Naive B cell (primary cell): Measurements from ENCODE around the gene EFHD1. TPM values are rescaled to one million over a fixed set of nuclear protein-coding genes. Genes with fewer than 3 reads are reported as not detected.

Source experiments
- ATAC-seq, 2 donors: fragments of 150-1000 bp; cut with Tn5 transposase; 2 replicates each; pipeline ENCODE4 v1.10.0; 2021; ENCODE audit warnings: low read depth in 2 of 2, mild to moderate bottlenecking in 2 of 2, moderate library complexity in 2 of 2
- DNase-seq: peaks from one replicate; pipeline ENCODE4 v3.0.0; 2022
- H3K27ac Mint-ChIP-seq, 6 donors: one replicate each; pipeline ENCODE4 v1.8.0; 2020 to 2022; ENCODE audit warnings: mild to moderate bottlenecking in 6 of 6, mixed read lengths in 6 of 6, moderate library complexity in 5 of 6, inconsistent platforms in 2 of 6
- H3K27me3 Mint-ChIP-seq, 3 donors: one replicate each; pipeline ENCODE4 v1.8.0; 2021 to 2022; ENCODE audit warnings: mixed read lengths in 3 of 3, mild to moderate bottlenecking in 1 of 3
- H3K36me3 Mint-ChIP-seq, 2 donors: one replicate each; pipeline ENCODE4 v1.8.0; 2020 to 2022; ENCODE audit warnings: mixed read lengths in 2 of 2, inconsistent platforms in 1 of 2, mild to moderate bottlenecking in 1 of 2
- H3K4me1 Mint-ChIP-seq, 3 donors: one replicate each; pipeline ENCODE4 v1.8.0; 2020 to 2022; ENCODE audit warnings: mixed read lengths in 3 of 3, inconsistent platforms in 1 of 3, mild to moderate bottlenecking in 1 of 3, moderate library complexity in 1 of 3
- H3K4me3 Mint-ChIP-seq, 8 donors: one replicate each; pipeline ENCODE4 v1.8.0; 2020 to 2022; ENCODE audit warnings: mild to moderate bottlenecking in 8 of 8, mixed read lengths in 8 of 8, moderate library complexity in 8 of 8, inconsistent platforms in 2 of 8
- H3K9me3 Mint-ChIP-seq, 7 donors: one replicate each; pipeline ENCODE4 v1.8.0; 2020 to 2022; ENCODE audit warnings: mixed read lengths in 7 of 7, mild to moderate bottlenecking in 5 of 7, inconsistent platforms in 2 of 7, moderate library complexity in 1 of 7
- polyA plus RNA-seq, 6 donors: library from polyadenylated mRNA; unstranded; fragments of 300-500 nt; fragmentation: Illumina TruSeq; gene quantifications; one replicate each; pipeline ENCODE4 v1.2.3, GENCODE V29; 2021; ENCODE audit warnings: low read depth in 6 of 6

EFHD1 gene
- polyA plus RNA-seq, 6 donors from 2014 or later = not detected

DNA sequence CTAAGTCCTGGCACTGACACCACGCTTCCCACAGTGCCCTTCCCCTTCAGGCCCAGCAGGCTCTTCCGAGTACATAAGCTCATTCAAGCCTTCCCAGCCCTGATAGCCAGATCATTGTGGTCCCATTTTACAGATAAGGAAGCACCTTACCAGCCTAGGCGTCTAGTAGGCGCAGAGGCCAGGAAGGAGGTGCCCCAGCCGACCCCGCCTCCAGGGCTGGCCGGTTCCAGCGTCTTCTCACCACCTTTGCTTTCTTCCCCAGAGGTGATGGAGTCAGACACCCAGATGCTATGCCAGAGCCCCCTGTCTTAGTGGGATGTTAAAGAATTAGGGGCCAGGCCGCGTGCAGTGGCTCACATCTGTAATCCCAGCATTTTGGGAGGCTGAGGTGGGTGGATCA, 28.9 kb upstream of the EFHD1 start:
- ATAC-seq = no peak
- Mint-ChIP-seq H3K27me3 (peaks cover 0 to 16% (median 13%) of the 10 kb centered on the region in 3 donors), H3K9me3 (no peaks in the 10 kb centered on the region), H3K36me3 (no peaks in the 10 kb centered on the region), H3K4me3 (peak overlapping the region in 1 of 8 donors; percentile 75), H3K4me1 (peaks cover 4 to 21% (median 7%) of the 10 kb centered on the region in 3 donors), H3K27ac (no peak overlapping the region)
- no peak for DNase-seq

DNA sequence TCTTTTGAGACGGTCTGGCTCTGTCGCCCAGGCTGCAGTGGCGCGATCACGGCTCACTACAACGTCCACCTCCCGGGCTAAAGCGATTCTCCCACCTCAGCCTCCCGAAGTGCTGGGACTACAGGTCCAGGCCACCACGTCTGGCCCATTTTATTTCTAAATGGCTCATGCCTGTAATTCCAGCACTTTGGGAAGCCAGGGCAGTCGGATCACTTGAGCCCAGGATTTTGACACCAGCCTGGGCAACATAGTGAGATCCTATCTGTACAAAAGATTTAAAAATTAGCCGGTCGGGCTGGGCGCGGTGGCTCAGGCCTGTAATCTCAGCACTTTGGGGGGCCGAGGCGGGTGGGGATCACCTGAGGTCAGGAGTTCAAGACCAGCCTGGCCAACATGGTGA, 26.4 kb upstream of the EFHD1 start:
- no peak for ATAC-seq
- no peak overlapping the region for H3K4me3 Mint-ChIP-seq
- peaks cover 4 to 21% (median 7%) of the 10 kb centered on the region in 3 donors for H3K4me1 Mint-ChIP-seq
- H3K27ac Mint-ChIP-seq = no peak overlapping the region
- peaks cover 0 to 13% (median 11%) of the 10 kb centered on the region in 3 donors for H3K27me3 Mint-ChIP-seq
- H3K36me3 Mint-ChIP-seq = no peaks in the 10 kb centered on the region
- H3K9me3 Mint-ChIP-seq = no peaks in the 10 kb centered on the region
- no peak for DNase-seq

DNA sequence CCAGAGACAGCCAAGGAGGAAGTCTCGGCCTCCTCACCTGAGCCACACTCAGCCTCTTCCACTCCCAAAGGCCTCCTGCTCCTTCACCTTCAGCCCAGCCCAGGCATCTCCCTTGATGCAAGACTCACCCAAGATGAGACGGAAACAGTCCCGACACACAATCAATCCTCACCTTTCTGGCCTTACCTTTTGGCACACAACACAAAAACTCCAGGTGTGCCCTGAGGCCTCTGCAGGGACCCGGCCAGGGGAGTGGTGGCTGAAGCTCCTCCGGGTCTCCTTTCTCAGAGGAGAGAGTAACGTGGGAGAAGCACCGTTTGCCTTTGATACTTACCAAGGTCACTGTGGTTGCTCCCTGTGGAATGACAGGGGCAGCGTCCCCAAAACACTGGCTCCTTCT, 23.8 kb upstream of the EFHD1 start:
- Mint-ChIP-seq H3K27ac (no peak overlapping the region), H3K27me3 (peaks cover under 1 to 7% (median under 1%) of the 10 kb centered on the region in 3 donors), H3K9me3 (no peaks in the 10 kb centered on the region), H3K4me3 (no peak overlapping the region), H3K4me1 (peaks cover 4 to 14% (median 7%) of the 10 kb centered on the region in 3 donors), H3K36me3 (no peaks in the 10 kb centered on the region)
- ATAC-seq = no peak
- DNase-seq = no peak

DNA sequence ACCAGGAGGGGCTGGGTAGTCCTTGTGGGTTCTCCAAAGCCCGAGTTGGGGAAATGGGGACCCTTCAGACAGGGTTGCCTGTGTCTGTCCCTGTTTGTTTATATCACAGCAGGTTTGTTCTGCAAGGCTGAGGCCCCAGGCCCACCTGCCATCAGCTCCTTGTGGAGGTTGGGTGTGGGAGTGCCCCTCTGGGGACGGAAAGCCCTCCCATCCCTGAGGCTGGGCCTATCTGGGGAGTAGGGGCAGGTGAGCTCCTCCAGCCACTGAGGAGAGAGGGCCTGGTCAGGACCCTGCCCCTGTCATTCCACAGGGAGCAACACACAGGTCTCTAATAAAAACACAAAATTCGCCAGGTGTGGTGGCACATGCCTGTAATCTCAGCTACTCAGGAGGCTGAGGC, 23.3 kb upstream of the EFHD1 start:
- peak overlapping the region in 1 of 6 donors; percentile 67 for H3K27ac Mint-ChIP-seq
- no peak for ATAC-seq
- H3K36me3 Mint-ChIP-seq = no peaks in the 10 kb centered on the region
- H3K27me3 Mint-ChIP-seq = peaks cover 0 to 7% (median 0%) of the 10 kb centered on the region in 3 donors
- H3K4me1 Mint-ChIP-seq = peaks cover 4 to 14% (median 7%) of the 10 kb centered on the region in 3 donors
- H3K9me3 Mint-ChIP-seq = no peaks in the 10 kb centered on the region
- no peak for DNase-seq
- H3K4me3 Mint-ChIP-seq = no peak overlapping the region

DNA sequence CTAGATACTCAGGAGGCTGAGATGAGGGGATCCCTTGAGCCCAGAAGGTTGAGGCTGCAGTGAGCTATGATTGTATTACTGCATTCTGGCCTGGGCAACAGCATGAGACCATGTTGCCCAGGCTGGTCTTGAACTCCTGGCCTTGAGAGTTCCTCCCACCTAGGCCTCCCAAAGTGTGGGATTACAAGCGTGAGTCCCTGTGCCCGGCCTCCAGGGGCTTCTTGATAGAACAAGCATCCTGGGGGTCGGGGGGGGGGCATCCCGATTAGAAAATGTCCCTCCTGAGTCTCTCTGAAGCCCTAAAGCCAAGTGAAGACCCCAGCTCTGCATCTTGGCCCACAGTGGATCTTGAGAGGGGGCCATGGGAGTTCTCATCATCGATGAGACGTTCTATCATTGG, 22.3 kb upstream of the EFHD1 start:
- no peaks in the 10 kb centered on the region for H3K36me3 Mint-ChIP-seq
- peaks cover 1 to 5% (median 4%) of the 10 kb centered on the region in 3 donors for H3K4me1 Mint-ChIP-seq
- H3K27me3 Mint-ChIP-seq = peaks cover 0 to 7% (median 0%) of the 10 kb centered on the region in 3 donors
- H3K9me3 Mint-ChIP-seq = no peaks in the 10 kb centered on the region
- no peak for ATAC-seq
- no peak for DNase-seq
- no peak overlapping the region for H3K4me3 Mint-ChIP-seq
- H3K27ac Mint-ChIP-seq = no peak overlapping the region

DNA sequence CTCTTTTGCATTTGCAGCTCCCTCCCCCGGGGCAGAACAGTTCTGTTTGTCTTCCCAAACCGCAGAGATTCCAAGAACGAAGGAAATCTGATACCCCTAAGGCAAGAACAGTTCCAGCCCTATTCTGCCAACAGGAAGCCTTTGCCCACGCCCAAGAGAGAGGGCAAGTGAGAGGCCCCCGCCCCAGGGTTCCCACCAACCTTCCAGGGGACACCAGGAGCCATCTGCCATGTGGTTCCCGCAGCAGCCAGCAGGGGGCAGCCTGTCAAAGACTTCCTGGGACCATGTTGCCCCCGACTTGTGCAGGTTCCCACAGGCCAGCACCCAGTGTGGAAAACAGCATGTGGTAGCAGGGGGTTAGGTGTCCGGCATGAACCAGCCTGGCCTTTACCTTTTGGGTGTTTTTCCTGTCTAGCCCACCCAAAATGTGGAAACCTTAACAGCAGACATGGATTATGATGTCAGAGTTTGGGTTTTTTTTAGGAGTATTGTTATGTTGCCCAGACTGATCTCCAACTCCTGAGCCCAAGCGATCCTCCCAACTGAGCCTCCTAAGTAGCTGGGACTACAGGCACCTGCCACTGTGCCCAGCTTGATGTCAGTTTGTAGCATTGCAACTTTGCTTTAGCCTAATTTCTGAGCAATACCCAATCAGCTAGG, 21.7 kb upstream of the EFHD1 start:
- Mint-ChIP-seq H3K4me1 (no peaks in the 10 kb centered on the region), H3K27me3 (peaks cover 0 to 7% (median 5%) of the 10 kb centered on the region in 3 donors), H3K4me3 (no peak overlapping the region), H3K9me3 (no peaks in the 10 kb centered on the region), H3K27ac (no peak overlapping the region), H3K36me3 (no peaks in the 10 kb centered on the region)
- peak; percentile 49 to 51 for ATAC-seq
- peak; percentile 27 for DNase-seq

DNA sequence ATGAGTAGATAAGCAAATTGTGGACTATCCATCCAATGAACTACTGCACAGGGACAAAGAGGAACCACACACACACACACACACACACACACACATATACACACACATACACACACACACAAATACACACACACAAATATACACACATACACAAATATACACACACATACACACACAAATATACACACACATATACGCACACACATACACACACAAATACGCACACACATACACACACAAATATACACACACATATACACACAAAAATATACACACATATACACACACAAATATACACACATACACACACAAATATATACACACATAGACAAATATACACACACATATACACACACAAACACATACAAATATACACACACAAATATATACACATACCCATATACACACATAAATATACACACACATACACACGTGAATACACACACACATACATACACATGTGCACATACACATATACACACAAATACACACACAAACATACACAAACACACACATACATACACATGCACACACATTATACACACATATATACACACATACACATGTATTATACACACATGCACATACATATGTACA, 19.8 kb upstream of the EFHD1 start:
- Mint-ChIP-seq H3K4me3 (no peak overlapping the region), H3K27me3 (peaks cover 0 to 10% (median 7%) of the 10 kb centered on the region in 3 donors), H3K4me1 (no peaks in the 10 kb centered on the region), H3K9me3 (no peaks in the 10 kb centered on the region), H3K36me3 (no peaks in the 10 kb centered on the region), H3K27ac (peak overlapping the region in 2 of 6 donors; percentile 3 to 17)
- DNase-seq (no peak), ATAC-seq (no peak)

DNA sequence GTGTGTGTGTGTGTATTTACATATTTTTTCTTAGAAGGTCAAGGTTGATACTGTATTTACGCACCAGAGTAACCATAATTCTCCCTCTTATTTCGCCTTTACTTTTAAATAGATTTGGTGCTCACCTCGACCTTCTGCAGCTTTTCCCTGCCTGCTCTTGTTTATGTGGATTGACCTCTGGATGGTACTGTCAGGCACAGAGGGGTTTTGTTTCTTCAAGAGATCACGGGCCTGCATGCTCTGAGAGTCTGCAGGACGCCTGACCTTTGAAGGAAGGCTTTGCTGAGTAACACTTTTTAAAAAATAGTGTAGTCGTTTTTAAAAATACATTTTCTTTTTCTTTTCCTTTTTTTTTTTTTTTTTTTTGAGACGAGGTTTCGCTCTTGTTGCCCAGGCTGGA, 18.1 kb upstream of the EFHD1 start:
- Mint-ChIP-seq H3K27ac (peak overlapping the region in 1 of 6 donors; percentile 24), H3K27me3 (peaks cover 0 to 10% (median 7%) of the 10 kb centered on the region in 3 donors), H3K9me3 (no peaks in the 10 kb centered on the region), H3K4me3 (no peak overlapping the region), H3K4me1 (no peaks in the 10 kb centered on the region), H3K36me3 (no peaks in the 10 kb centered on the region)
- no peak for ATAC-seq
- DNase-seq = no peak

DNA sequence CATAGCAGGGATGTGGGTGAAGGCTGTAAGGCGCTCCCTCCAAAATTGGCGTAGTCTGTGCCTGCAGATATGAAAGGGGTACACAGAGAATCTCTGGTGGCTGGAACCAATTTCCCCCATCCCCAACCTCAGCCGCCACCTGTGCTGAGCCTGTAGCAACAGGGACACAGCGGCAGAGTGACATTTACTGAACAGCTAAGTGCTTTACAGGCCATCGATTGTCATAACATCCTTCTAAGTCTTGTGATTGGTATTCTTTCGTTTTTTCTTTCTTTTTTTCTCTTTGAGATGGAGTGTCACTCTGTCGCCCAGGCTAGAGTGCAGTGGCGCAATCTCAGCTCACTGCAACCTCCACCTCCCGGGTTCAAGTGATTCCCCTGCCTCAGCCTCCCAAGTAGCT, 12.2 kb upstream of the EFHD1 start:
- H3K4me1 Mint-ChIP-seq = no peaks in the 10 kb centered on the region
- H3K27me3 Mint-ChIP-seq = peaks cover 11 to 22% (median 17%) of the 10 kb centered on the region in 3 donors
- H3K27ac Mint-ChIP-seq = no peak overlapping the region
- no peak for DNase-seq
- no peak for ATAC-seq
- peaks cover 0 to 1% (median 0%) of the 10 kb centered on the region in 7 donors for H3K9me3 Mint-ChIP-seq
- no peaks in the 10 kb centered on the region for H3K36me3 Mint-ChIP-seq
- no peak overlapping the region for H3K4me3 Mint-ChIP-seq

DNA sequence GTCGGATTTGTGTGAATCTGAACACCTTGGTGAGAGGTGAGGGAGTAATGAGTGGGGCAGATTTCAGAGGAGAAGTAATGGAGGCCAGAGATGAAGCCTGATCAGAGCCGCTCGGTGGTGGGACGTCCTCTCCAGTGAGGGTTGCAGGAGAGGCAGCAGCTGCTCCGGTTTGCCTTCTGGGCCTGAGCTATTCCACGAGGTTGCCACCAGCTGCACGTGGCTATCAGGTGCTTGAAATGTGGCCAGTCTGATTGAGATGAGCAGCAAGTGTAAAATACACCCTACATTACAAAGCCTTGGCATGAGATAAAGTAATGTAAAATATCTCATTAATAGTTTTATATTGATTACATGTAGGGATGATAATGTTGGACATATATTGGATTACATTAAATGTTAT, 10.8 kb upstream of the EFHD1 start:
- DNase-seq (no peak), ATAC-seq (no peak)
- no peaks in the 10 kb centered on the region for H3K36me3 Mint-ChIP-seq
- peaks cover 0 to 1% (median 0%) of the 10 kb centered on the region in 7 donors for H3K9me3 Mint-ChIP-seq
- H3K4me1 Mint-ChIP-seq = no peaks in the 10 kb centered on the region
- no peak overlapping the region for H3K4me3 Mint-ChIP-seq
- H3K27ac Mint-ChIP-seq = no peak overlapping the region
- H3K27me3 Mint-ChIP-seq = peaks cover 15 to 17% (median 17%) of the 10 kb centered on the region in 3 donors

DNA sequence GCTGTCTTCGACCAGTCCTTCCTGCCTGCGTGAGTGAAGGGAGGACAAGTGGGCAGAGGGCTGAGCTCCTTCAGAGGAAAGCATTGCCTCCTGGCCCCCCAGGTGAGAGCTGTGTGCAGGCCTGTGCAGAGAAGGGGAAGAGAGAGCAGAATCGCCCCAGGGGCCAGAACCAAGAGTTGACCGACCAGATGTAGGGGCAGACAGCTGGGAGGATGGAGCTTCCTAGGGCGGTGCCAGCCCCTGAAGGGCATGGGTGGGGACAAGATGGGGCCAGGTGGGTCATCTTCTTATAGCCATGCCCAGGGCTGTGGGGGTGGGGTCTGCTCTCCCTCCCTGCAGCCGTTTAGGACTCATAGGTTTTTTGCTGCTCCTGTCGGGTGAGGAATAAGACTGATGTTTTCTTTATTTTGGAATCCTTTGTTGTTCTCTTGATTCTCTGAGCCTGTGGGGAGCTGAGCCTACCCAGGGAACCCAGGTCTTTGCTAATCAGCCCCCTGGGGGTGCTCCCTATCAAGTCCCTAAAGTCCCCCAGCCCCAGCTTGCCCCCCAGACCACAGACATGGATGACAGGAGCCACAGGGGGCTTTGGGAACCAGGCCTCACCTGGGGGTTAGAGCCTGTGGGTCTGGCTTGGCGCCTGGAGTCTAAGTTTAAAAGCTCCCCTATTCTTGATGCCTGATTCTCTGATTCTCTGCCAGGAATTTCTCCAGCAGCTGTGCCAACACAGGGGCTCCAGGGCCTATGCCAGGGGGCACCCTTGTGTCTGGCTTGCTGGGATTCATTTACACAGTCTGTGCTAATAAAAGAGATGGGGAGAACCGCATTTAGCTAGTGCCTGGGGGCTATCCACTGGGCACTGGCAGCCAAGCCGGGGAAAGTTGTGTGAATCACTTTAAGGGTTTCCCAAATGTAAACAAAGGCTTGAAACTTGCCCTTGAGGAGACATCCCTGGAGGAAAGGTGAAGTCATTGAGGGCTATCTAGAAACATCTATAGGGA, 9.3 kb upstream of the EFHD1 start:
- Mint-ChIP-seq H3K36me3 (no peaks in the 10 kb centered on the region), H3K27me3 (peaks cover 17 to 20% (median 17%) of the 10 kb centered on the region in 3 donors), H3K9me3 (peaks cover 0 to 1% (median 0%) of the 10 kb centered on the region in 7 donors), H3K4me3 (no peak overlapping the region), H3K4me1 (no peaks in the 10 kb centered on the region), H3K27ac (peak overlapping the region in 1 of 6 donors; percentile 83)
- ATAC-seq (no peak), DNase-seq (no peak)

DNA sequence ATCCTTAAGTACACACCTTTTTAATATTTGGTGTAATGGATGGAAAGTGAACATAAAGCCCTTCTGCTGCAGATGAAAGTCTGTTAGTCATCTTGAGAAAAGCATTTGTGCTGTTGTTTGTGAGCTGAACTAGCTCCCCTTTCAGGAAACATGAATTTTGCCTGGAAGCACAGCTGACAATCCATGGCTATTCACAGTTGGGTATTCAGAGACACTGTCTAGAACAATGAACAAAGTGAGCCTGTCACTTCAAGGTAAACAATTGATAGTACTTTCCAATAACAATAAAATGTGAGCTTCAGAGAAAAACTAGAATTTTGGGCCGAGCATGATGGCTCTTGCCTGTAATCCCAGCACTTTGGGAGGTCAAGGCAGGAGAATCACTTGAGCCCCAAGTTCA, 6.8 kb upstream of the EFHD1 start:
- H3K27ac Mint-ChIP-seq = no peak overlapping the region
- DNase-seq (no peak), ATAC-seq (no peak)
- peaks cover 24 to 31% (median 25%) of the 10 kb centered on the region in 3 donors for H3K27me3 Mint-ChIP-seq
- H3K4me3 Mint-ChIP-seq = no peak overlapping the region
- no peaks in the 10 kb centered on the region for H3K36me3 Mint-ChIP-seq
- H3K4me1 Mint-ChIP-seq = no peaks in the 10 kb centered on the region
- no peaks in the 10 kb centered on the region for H3K9me3 Mint-ChIP-seq

DNA sequence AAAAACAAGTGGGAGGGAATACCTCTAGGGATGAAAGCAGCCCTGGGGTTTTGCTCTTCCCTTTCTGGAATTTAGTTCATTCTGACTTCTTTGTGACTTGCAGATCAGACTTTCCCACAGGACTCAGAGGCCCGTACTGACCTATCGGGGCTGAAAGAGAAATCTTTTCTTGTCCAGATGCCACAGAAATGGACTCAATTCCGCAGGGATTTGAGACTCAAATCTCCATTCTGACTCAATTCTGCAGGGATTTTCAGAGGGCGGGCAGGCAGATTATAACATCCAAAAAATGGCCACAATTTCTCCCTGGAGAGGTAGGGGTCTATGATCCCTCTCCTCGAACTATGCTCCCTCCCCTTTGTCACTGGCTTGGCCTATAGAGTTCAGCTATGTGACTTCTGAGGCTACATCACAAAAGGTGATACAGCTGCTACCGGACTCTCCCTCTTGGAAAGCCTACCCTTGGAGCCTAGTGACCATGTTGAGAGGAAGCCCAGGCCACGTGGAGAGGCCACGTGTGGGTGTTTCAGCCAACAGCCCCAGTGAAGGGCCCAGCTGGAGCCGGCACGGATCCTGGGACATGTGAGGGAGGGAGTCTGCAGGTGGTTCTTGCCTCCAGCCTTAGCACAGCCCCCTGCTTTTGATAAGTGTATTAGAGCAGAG, 4.8 kb upstream of the EFHD1 start:
- ATAC-seq (no peak), DNase-seq (no peak)
- Mint-ChIP-seq H3K27me3 (peaks cover 31 to 41% (median 34%) of the 10 kb centered on the region in 3 donors), H3K27ac (no peak overlapping the region), H3K36me3 (no peaks in the 10 kb centered on the region), H3K4me3 (no peak overlapping the region), H3K9me3 (no peaks in the 10 kb centered on the region), H3K4me1 (peaks cover 0 to 8% (median 6%) of the 10 kb centered on the region in 3 donors)
